OCI-LY3 (cell line): Measurements from ENCODE around the gene XRCC5.
"Not testable (repeated sequence)": the region's sequence is repeated elsewhere in the genome, so short reads cannot be mapped to it uniquely, and the experiment has no call there.

ENCODE experiments used
- H2AFZ ChIP-seq: fragments of 200-600, 300-600 bp; shearing (Covaris generic); 2 replicates; pipeline ENCODE4 v1.6.0; 2014; ENCODE audit warnings: antibody characterized with exemption, low read depth, low read length
- H3K27ac ChIP-seq: fragments of 200-600, 300-600 bp; sonication (generic); 2 replicates; pipeline ENCODE4 v1.5.1; 2014; ENCODE audit warnings: mild to moderate bottlenecking, low read length, moderate library complexity, mixed read lengths
- H3K27me3 ChIP-seq: fragments of 200-600, 300-600 bp; sonication (generic); 2 replicates; pipeline ENCODE4 v1.6.1; 2014; ENCODE audit warnings: low read depth, low read length, mixed read lengths
- H3K36me3 ChIP-seq: fragments of 200-600, 300-600 bp; sonication (generic); replicated peaks from 2 replicates; pipeline ENCODE3; 2014; ENCODE audit warnings: low read depth, low read length, mixed read lengths
- H3K4me1 ChIP-seq: fragments of 300-600, 200-600 bp; sonication (generic); 2 replicates; pipeline ENCODE4 v1.6.1; 2014; ENCODE audit warnings: low read length, mixed read lengths
- H3K4me2 ChIP-seq: fragments of 200-600, 300-600 bp; sonication (generic); 2 replicates; pipeline ENCODE4 v1.6.1; 2014; ENCODE audit warnings: low read length, mixed read lengths
- H3K4me3 ChIP-seq: fragments of 300-600, 200-600 bp; sonication (generic); 2 replicates; pipeline ENCODE4 v1.5.1; 2014; ENCODE audit warnings: antibody characterized with exemption, mild to moderate bottlenecking, low read length, moderate library complexity
- H3K79me2 ChIP-seq: fragments of 300-600, 200-600 bp; shearing (Covaris generic); 2 replicates; pipeline ENCODE4 v1.6.1; 2014; ENCODE audit warnings: mild to moderate bottlenecking, low read length, mixed read lengths
- H3K9ac ChIP-seq: fragments of 300-600, 200-600 bp; shearing (Covaris generic); 2 replicates; pipeline ENCODE4 v1.6.0; 2014; ENCODE audit warnings: mild to moderate bottlenecking, low read length, moderate library complexity
- H3K9me3 ChIP-seq: fragments of 200-600, 300-600 bp; shearing (Covaris generic); 2 replicates; pipeline ENCODE4 v1.6.1; 2014; ENCODE audit warnings: low read length, mixed read lengths; ENCODE audit not compliant: insufficient read depth
- H4K20me1 ChIP-seq: fragments of 200-600, 300-600 bp; sonication (generic); 2 replicates; pipeline ENCODE4 v1.6.1; 2016; ENCODE audit warnings: low read length, mixed read lengths; ENCODE audit not compliant: insufficient read depth
- EZH2phosphoT487 ChIP-seq: fragments of 200-600 bp; shearing (Covaris generic); IDR thresholded peaks from 2 replicates; pipeline ENCODE4 v1.6.1; 2018; ENCODE audit warnings: antibody characterized with exemption, mixed run types, low read depth
- TF ChIP-seq, protein P1 (sequence below): fragments of 200-600, 300-600 bp; sonication (generic); IDR thresholded peaks from 2 replicates; pipeline ENCODE4 v1.5.1; 2014; ENCODE audit warnings: antibody characterized with exemption, low read length, low read depth

The XRCC5 gene

DNA sequence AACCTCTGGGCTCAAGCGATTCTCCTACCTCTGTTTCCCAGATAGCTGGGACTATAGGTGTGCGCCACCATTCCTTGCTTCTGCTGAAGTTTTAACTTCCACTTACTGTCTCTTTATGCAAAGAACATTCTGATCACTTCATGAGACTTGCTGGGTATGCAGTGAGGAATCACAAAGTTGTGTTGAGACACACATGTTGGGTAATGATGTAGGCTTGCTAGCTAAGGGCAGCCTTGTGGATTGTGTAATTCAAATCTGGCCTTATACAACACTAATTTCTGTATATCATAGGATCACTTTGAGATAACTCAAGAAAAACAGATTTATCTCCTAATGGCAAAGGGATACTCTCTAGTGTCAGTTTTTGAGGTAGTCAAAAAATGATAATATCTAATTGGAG, 24.2 kb downstream of the XRCC5 start:
- H3K4me3 ChIP-seq: no peak overlapping the region
- TF ChIP-seq EZH2phosphoT487: no peak
- TF ChIP-seq, protein P1, sequence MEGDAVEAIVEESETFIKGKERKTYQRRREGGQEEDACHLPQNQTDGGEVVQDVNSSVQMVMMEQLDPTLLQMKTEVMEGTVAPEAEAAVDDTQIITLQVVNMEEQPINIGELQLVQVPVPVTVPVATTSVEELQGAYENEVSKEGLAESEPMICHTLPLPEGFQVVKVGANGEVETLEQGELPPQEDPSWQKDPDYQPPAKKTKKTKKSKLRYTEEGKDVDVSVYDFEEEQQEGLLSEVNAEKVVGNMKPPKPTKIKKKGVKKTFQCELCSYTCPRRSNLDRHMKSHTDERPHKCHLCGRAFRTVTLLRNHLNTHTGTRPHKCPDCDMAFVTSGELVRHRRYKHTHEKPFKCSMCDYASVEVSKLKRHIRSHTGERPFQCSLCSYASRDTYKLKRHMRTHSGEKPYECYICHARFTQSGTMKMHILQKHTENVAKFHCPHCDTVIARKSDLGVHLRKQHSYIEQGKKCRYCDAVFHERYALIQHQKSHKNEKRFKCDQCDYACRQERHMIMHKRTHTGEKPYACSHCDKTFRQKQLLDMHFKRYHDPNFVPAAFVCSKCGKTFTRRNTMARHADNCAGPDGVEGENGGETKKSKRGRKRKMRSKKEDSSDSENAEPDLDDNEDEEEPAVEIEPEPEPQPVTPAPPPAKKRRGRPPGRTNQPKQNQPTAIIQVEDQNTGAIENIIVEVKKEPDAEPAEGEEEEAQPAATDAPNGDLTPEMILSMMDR: no peak
- H3K9me3 ChIP-seq: no peaks in the 10 kb centered on the region
- H3K27me3 ChIP-seq: no peaks in the 10 kb centered on the region
- H3K4me2 ChIP-seq: no peak overlapping the region
- no peaks in the 10 kb centered on the region for H3K4me1 ChIP-seq
- H3K27ac ChIP-seq: no peak overlapping the region
- no peaks in the 10 kb centered on the region for H4K20me1 ChIP-seq
- no peak overlapping the region for H3K9ac ChIP-seq
- peaks cover 43% of the 10 kb centered on the region for H3K79me2 ChIP-seq
- H3K36me3 ChIP-seq: peaks cover 72% of the 10 kb centered on the region
- H2AFZ ChIP-seq: no peak overlapping the region

DNA sequence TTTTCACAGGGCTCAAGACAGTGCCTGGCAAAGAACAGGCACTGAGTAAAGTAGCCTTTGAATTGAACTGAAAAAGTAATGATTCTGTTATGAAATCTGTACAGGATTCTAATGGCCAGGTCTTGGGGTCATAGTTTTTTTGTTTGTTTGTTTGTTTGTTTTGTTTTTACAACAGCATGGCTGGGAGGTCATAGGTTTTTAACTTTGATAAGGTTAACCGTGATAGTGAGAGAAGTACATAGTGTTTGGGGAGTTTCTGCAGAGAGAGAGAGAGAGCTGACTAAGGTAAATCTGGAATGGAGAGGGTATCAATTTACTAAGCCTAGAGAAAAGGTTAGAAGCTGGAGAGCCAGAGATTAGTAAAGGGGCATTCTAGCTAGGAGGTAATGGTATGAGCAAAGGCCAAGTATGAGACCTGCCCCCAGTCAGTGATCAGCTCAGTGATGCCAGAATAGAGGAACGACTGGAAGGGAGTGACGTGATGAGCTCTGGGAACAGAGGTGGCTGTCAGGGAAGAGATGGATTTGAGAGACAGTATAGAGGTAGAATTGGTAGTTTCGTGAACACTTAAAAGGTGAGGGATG, 25.9 kb downstream of the XRCC5 start:
- Histone ChIP-seq H3K36me3 (peaks cover 73% of the 10 kb centered on the region), H3K79me2 (peaks cover 40% of the 10 kb centered on the region), H4K20me1 (no peaks in the 10 kb centered on the region), H3K4me1 (no peaks in the 10 kb centered on the region), H2AFZ (no peak overlapping the region), H3K4me3 (no peak overlapping the region), H3K4me2 (no peak overlapping the region), H3K27ac (no peak overlapping the region), H3K27me3 (no peaks in the 10 kb centered on the region), H3K9me3 (no peaks in the 10 kb centered on the region), H3K9ac (no peak overlapping the region)
- TF ChIP-seq, protein P1: no peak
- no peak for TF ChIP-seq EZH2phosphoT487

DNA sequence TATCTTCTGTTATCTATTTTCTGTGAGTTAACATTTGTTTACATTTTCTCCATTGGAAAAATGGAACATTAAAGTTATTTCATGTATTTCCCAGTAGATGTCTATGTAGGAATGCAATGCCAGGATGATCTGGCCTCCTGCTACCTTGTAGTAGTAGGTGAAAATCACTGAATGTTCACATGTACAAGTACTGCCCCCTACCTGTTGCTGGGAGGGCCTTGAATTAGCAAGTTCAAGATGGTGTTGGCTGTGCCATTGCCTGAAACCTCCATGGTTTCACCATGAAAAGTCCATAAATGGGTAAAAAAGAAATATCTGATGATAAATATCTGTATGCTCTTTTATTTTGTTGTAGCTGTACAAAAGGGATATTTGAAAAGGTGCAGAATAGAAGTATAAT, 30.7 kb downstream of the XRCC5 start:
- H3K4me3 ChIP-seq: no peak overlapping the region
- H2AFZ ChIP-seq: no peak overlapping the region
- no peaks in the 10 kb centered on the region for H3K27me3 ChIP-seq
- TF ChIP-seq, protein P1: peak; percentile 53
- TF ChIP-seq EZH2phosphoT487: no peak
- no peak overlapping the region for H3K4me2 ChIP-seq
- H3K27ac ChIP-seq: peak overlapping the region; percentile 97
- H3K9me3 ChIP-seq: no peaks in the 10 kb centered on the region
- no peak overlapping the region for H3K9ac ChIP-seq
- peaks cover 37% of the 10 kb centered on the region for H3K79me2 ChIP-seq
- no peaks in the 10 kb centered on the region for H4K20me1 ChIP-seq
- peaks cover 28% of the 10 kb centered on the region for H3K4me1 ChIP-seq
- peaks cover 57% of the 10 kb centered on the region for H3K36me3 ChIP-seq

DNA sequence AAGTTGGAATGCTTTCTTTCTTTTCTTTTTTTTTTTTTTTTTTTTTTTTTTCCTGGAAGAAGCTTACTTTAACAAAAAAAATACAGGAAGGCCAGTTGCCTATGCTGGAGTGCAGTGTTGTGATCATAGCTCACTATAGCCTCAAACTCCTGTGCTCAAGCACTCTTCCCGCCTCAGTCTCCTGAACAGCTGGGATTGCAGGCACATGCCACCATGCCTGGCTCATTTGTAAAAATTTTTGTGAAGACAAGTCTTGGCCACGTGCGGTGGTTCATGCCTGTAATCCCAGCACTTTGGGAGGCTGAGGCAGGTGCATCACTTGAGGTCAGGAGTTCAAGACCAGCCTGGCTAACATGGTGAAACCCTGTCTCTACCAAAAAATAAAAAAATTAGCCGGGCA, 32.4 kb downstream of the XRCC5 start:
- not testable (repeated sequence) for H3K9me3 ChIP-seq, H3K4me3 ChIP-seq, H2AFZ ChIP-seq, H4K20me1 ChIP-seq, H3K27me3 ChIP-seq
- H3K27ac ChIP-seq: peak overlapping the region; percentile 97
- H3K36me3 ChIP-seq: peaks cover 64% of the 10 kb centered on the region
- H3K4me2 ChIP-seq: 0 out of 2 replicates have a peak overlapping the region, but pooled peaks have one; percentile 54
- H3K79me2 ChIP-seq: peaks cover 49% of the 10 kb centered on the region
- peak overlapping the region; percentile 58; the same call in 1 of the 2 replicates for H3K9ac ChIP-seq
- H3K4me1 ChIP-seq: peaks cover 28% of the 10 kb centered on the region
